Lung (tissue), 12 donors: ENCODE data around the gene PIAS1. TPM values are rescaled to one million over a fixed set of nuclear protein-coding genes. Genes with fewer than 3 reads are reported as not detected.

ENCODE experiments used
- ATAC-seq: fragments of 200-7000 bp; cut with Tn5 transposase; one replicate; pipeline ENCODE4 v1.9.1; 2020; ENCODE audit warnings: moderate number of reproducible peaks; ENCODE audit not compliant: insufficient read depth, low FRiP score
- DNase-seq, 3 donors: peaks; one replicate each; pipeline ENCODE4 v3.0.0-alpha.2; 2013 to 2017
- H3K27ac ChIP-seq, 2 donors: one replicate each; pipeline ENCODE4 v1.5.1; 2013; ENCODE audit warnings: mild to moderate bottlenecking in 2 of 2, moderate library complexity in 2 of 2, control low read depth in 1 of 2, inconsistent platforms in 1 of 2, low read depth in 1 of 2, low read length in 1 of 2
- H3K27me3 ChIP-seq, 3 donors: one replicate each; pipeline ENCODE4 v1.5.1; 2013; ENCODE audit warnings: low read length in 2 of 3; ENCODE audit not compliant: control insufficient read depth in 3 of 3, insufficient read depth in 3 of 3
- H3K36me3 ChIP-seq, 4 donors: one replicate each; pipeline ENCODE4 v1.5.1; 2013; ENCODE audit warnings: low read length in 4 of 4, mild to moderate bottlenecking in 1 of 4, moderate library complexity in 1 of 4; ENCODE audit not compliant: control insufficient read depth in 4 of 4, insufficient read depth in 4 of 4
- H3K4me1 ChIP-seq, 5 donors: one replicate each; pipeline ENCODE4 v1.5.1; 2013; ENCODE audit warnings: low read length in 5 of 5, mild to moderate bottlenecking in 2 of 5, moderate library complexity in 1 of 5; ENCODE audit not compliant: control insufficient read depth in 5 of 5, insufficient read depth in 5 of 5
- H3K4me3 ChIP-seq: one replicate; pipeline ENCODE4 v1.5.1; 2013; ENCODE audit warnings: mild to moderate bottlenecking, control low read depth, moderate library complexity
- H3K9ac ChIP-seq, 2 donors: one replicate each; pipeline ENCODE4 v1.5.1; 2013; ENCODE audit warnings: low read length in 2 of 2, control low read depth in 1 of 2; ENCODE audit not compliant: insufficient read depth in 1 of 2
- H3K9me3 ChIP-seq, 4 donors: one replicate each; pipeline ENCODE4 v1.5.1; 2013; ENCODE audit warnings: low read length in 3 of 4, mild to moderate bottlenecking in 1 of 4, moderate library complexity in 1 of 4; ENCODE audit not compliant: control insufficient read depth in 4 of 4, insufficient read depth in 3 of 4
- WGBS, 2 donors: extraction: QIAGEN DNeasy Blood & Tissue Kit; methylation state at CpG; one replicate each; pipeline ENCODE4 v1.1.7; 2013; 5-methylcytosine and 5-hydroxymethylcytosine counted together
- polyA plus RNA-seq, 2 donors: library from polyadenylated mRNA; stranded (reverse); fragments of 200-250 nt; gene quantifications; one replicate each; pipeline ENCODE4 v1.2.1, GENCODE V29; 2013
- total RNA-seq, 2 donors: library from RNA; depleted of rRNA in 1 of 2; stranded (reverse); fragments of >200 nt in 1 of 2; gene quantifications; one replicate each; pipeline ENCODE4 v1.2.1, GENCODE V29; 2014 to 2021
- TF ChIP-seq, protein P1 (sequence below): IDR thresholded peaks from 2 replicates; pipeline ENCODE4 v1.5.1; 2012; ENCODE audit warnings: mild to moderate bottlenecking; ENCODE audit errors: control extremely low read depth, extremely low read depth
- donor health status: control.
- donor health status: control.
- donor health status: Bipolar disorder and iron deficiency.
- donor health status: healthy.
- donor health status: DM: yes; HTN: yes; CAD: no.

PIAS1 gene
- total and polyA plus RNA-seq, 4 donors = 14.6 to 157 (median 30.4) TPM

DNA sequence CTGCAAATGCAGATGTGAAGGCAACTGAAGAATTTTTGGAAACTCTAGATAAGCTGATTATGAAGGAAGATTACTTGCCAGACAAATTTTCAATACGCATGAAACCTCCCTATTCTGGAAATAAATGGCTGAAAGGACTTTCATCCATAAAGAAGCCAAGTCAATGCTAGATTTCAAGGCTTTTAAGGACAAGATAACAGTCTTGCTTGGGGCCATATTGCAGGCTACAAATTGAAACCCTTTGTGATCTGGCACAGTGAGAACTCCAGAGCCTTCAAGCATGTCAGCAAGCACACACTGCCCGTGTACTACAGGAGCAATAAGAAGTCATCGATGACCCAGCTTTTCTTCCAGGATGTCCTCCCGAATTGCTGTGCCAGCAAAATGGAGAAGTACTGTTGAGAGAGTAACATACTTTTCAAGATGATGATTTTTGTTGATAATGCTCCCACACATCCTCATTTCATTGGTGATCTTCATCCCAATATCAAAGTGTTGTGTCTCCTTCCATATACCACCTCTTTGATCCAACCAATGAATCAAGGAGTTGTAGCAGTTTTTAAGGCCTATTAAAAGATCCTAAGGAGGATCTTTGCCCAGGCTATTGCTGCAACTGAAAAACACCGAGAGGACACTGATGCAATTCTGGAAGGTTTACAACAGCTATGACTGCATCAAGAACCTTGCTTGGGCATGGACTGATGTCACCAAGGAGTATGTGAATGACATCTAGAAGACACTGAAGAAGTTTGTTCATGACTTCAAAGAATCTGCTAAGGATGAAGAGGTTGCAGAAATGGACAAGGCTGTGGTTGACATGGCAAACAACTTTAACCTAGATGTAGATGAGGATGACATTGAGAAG is 130.7 kb downstream of the PIAS1 start:
- Histone ChIP-seq H3K9me3 (no peaks in the 10 kb centered on the region), H3K27ac (no peak overlapping the region), H3K36me3 (peaks cover 28 to 51% (median 34%) of the 10 kb centered on the region in 4 donors), H3K4me3 (no peak overlapping the region), H3K9ac (no peak overlapping the region), H3K27me3 (no peaks in the 10 kb centered on the region), H3K4me1 (peaks cover 0 to 15% (median 5%) of the 10 kb centered on the region in 5 donors)
- ATAC-seq = no peak
- 57 to 79% methylated on average over 5 of the region's 5 CpGs for WGBS, 2 donors
- TF ChIP-seq, protein P1, sequence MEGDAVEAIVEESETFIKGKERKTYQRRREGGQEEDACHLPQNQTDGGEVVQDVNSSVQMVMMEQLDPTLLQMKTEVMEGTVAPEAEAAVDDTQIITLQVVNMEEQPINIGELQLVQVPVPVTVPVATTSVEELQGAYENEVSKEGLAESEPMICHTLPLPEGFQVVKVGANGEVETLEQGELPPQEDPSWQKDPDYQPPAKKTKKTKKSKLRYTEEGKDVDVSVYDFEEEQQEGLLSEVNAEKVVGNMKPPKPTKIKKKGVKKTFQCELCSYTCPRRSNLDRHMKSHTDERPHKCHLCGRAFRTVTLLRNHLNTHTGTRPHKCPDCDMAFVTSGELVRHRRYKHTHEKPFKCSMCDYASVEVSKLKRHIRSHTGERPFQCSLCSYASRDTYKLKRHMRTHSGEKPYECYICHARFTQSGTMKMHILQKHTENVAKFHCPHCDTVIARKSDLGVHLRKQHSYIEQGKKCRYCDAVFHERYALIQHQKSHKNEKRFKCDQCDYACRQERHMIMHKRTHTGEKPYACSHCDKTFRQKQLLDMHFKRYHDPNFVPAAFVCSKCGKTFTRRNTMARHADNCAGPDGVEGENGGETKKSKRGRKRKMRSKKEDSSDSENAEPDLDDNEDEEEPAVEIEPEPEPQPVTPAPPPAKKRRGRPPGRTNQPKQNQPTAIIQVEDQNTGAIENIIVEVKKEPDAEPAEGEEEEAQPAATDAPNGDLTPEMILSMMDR = no peak
- DNase-seq = no peak

DNA sequence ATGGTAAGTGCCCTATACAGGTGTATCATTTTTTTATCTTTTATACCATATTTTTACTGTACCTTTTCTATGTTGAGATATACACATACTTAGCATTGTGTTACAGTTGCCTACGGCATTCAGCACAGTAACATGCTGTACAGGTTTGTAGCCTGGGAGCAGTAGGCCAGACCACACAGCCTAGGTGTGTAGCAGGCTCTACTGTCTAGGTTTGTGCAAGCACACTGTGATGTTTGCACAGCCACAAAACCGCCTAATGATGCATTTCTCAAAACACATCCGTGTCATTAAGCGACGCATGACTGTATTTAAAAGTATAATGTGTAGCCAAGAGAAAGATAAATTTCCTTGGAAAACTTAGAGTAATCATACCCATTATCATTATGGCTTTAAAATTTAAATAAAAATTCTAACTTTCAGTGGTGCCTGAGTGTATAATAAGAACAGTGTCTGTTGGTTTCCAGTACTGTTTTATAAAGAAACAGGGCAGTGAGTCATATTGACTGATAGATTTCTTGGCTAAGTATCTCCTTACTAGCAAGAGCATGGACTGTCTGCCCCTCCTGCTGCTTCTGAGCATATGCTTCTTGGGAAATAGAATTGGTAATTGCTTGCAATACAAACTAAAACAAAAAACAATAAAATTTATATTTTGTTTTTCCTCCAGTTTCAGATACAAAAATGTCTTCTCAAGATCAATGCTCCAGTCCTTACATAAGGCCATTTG is 132.7 kb downstream of the PIAS1 start:
- no peak for ATAC-seq
- Histone ChIP-seq H3K4me1 (peaks cover 0 to 15% (median 5%) of the 10 kb centered on the region in 5 donors), H3K4me3 (no peak overlapping the region), H3K36me3 (peaks cover 20 to 51% (median 25%) of the 10 kb centered on the region in 4 donors), H3K9ac (no peak overlapping the region), H3K27me3 (no peaks in the 10 kb centered on the region), H3K27ac (no peak overlapping the region), H3K9me3 (no peaks in the 10 kb centered on the region)
- TF ChIP-seq, protein P1 = no peak
- peak in 1 of 3 donors; percentile 34 for DNase-seq
- WGBS, 2 donors = 80 to 94% methylated on average over 5 of the region's 5 CpGs

DNA sequence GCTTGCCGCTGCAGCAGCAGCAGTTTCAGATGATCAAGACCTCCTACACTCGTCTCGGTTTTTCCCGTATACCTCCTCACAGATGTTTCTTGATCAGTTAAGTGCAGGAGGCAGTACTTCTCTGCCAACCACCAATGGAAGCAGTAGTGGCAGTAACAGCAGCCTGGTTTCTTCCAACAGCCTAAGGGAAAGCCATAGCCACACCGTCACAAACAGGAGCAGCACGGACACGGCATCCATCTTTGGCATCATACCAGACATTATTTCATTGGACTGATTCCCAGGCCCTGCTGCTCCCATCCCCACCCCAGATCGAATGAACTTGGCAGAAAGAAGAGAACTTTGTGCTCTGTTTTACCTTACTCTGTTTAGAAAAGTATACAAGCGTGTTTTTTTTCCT is 133.4 kb downstream of the PIAS1 start:
- DNase-seq (peak; percentile 81 to 91 (median 89)), ATAC-seq (no peak)
- Histone ChIP-seq H3K9me3 (no peaks in the 10 kb centered on the region), H3K9ac (no peak overlapping the region), H3K36me3 (peaks cover 20 to 49% (median 27%) of the 10 kb centered on the region in 4 donors), H3K27ac (peak overlapping the region in 1 of 2 donors; percentile 57), H3K4me1 (peaks cover 0 to 15% (median 5%) of the 10 kb centered on the region in 5 donors), H3K27me3 (no peaks in the 10 kb centered on the region), H3K4me3 (no peak overlapping the region)
- 52 to 74% methylated on average over 9 of the region's 9 CpGs for WGBS, 2 donors
- TF ChIP-seq, protein P1 = no peak
